Keratinocyte (primary cell): Measurements from ENCODE around the gene TUBGCP3. TPM values are rescaled to one million over a fixed set of nuclear protein-coding genes. Genes with fewer than 3 reads are reported as not detected.

Experiments used
- DNase-seq: peaks from one replicate; pipeline ENCODE4 v3.0.0-alpha.2; 2011; ENCODE audit warnings: low read depth, missing footprints, low spot score
- FAIRE-seq: peaks from 2 replicates; lab custom pipeline; 2011; peaks lifted over from hg19 to GRCh38; lab: Jason Lieb, UNC
- H2AFZ ChIP-seq: 2 replicates; pipeline ENCODE4 v1.6.0; 2012; ENCODE audit warnings: low read length, control low read depth, inconsistent platforms; ENCODE audit not compliant: control insufficient read depth
- H3K27ac ChIP-seq: 2 replicates; pipeline ENCODE4 v1.5.1; 2011; ENCODE audit warnings: low read length; ENCODE audit not compliant: control insufficient read depth, insufficient read depth
- H3K27me3 ChIP-seq: 3 replicates; pipeline ENCODE4 v1.6.0; 2011; ENCODE audit warnings: low read length; ENCODE audit not compliant: control insufficient read depth, insufficient read depth; ENCODE audit errors: extremely low read depth
- H3K36me3 ChIP-seq, 2 experiments: 2 replicates in 1 of 2; 3 replicates in 1 of 2; pipeline ENCODE4 v1.5.1; 2011; ENCODE audit warnings: low read length in 2 of 2, mild to moderate bottlenecking in 1 of 2; ENCODE audit not compliant: control insufficient read depth in 2 of 2, insufficient read depth in 2 of 2; ENCODE audit errors: extremely low read depth in 1 of 2
- H3K4me1 ChIP-seq: 3 replicates; pipeline ENCODE4 v1.5.1; 2011; ENCODE audit warnings: low read length; ENCODE audit not compliant: control insufficient read depth, insufficient read depth; ENCODE audit errors: extremely low read depth
- H3K4me2 ChIP-seq: 3 replicates; pipeline ENCODE4 v1.6.0; 2011; ENCODE audit warnings: low read depth, low read length; ENCODE audit not compliant: control insufficient read depth, insufficient read depth; ENCODE audit errors: extremely low read depth
- H3K4me3 ChIP-seq, 3 experiments: fragments of 200-600 bp in 1 of 3; sonication (generic) in 1 of 3; 2 replicates in 2 of 3; 3 replicates in 1 of 3; pipeline ENCODE4 v1.5.1; 2011 to 2016; ENCODE audit warnings: low read length in 3 of 3, mild to moderate bottlenecking in 3 of 3, control low read depth in 2 of 3, inconsistent platforms in 1 of 3, low read depth in 1 of 3, mixed read lengths in 1 of 3, mixed run types in 1 of 3, moderate library complexity in 1 of 3; ENCODE audit not compliant: control insufficient read depth in 2 of 3, insufficient read depth in 2 of 3; ENCODE audit errors: extremely low read depth in 1 of 3
- H3K79me2 ChIP-seq: 2 replicates; pipeline ENCODE4 v1.6.0; 2012; ENCODE audit warnings: low read length; ENCODE audit not compliant: control insufficient read depth, insufficient read depth
- H3K9ac ChIP-seq: 3 replicates; pipeline ENCODE4 v1.6.0; 2011; ENCODE audit warnings: low read length; ENCODE audit not compliant: control insufficient read depth, insufficient read depth; ENCODE audit errors: extremely low read depth
- H3K9me1 ChIP-seq: 3 replicates; pipeline ENCODE4 v1.6.0; 2011; ENCODE audit warnings: low read length; ENCODE audit not compliant: control insufficient read depth, insufficient read depth; ENCODE audit errors: extremely low read depth
- H3K9me3 ChIP-seq: 2 replicates; pipeline ENCODE4 v1.5.1; 2012; ENCODE audit warnings: low read depth, low read length; ENCODE audit not compliant: control insufficient read depth
- H4K20me1 ChIP-seq: 3 replicates; pipeline ENCODE4 v1.6.0; 2011; ENCODE audit warnings: low read length; ENCODE audit not compliant: control insufficient read depth, insufficient read depth; ENCODE audit errors: extremely low read depth
- EZH2 ChIP-seq: IDR thresholded peaks from one replicate; pipeline ENCODE4 v1.6.1; 2012; ENCODE audit warnings: inconsistent platforms, mild to moderate bottlenecking, low read length, moderate library complexity
- dilution Hi-C: fragments of 300-500 bp; cut with MboI; formaldehyde crosslinking; loops from one replicate; pipeline ENCODE4 v1.7.0; 2020; ENCODE audit warnings: low sequenced_read_pairs; ENCODE audit not compliant: extremely low pct_ligation_motif_present
- polyA plus RNA-seq, 5 experiments: library from polyadenylated mRNA; depleted of rRNA in 3 of 5; stranded (reverse) in 3 of 5; stranded (forward) in 1 of 5; unstranded in 1 of 5; fragments of >200 nt; gene quantifications; 1 replicate in 1 of 5; 2 replicates in 3 of 5; 3 replicates in 1 of 5; pipeline versions ENCODE4 v1.2.1 to v1.2.3, GENCODE V29; 2011 to 2012; ENCODE audit warnings: missing spikeins in 2 of 5, low read depth in 1 of 5, low replicate concordance in 1 of 5
- TF ChIP-seq, protein P1 (sequence below), 3 experiments: IDR thresholded peaks in 1 of 3; conservative IDR thresholded peaks in 1 of 3; optimal IDR thresholded peaks in 1 of 3; 2 replicates in 2 of 3; 3 replicates in 1 of 3; pipeline versions ENCODE3 to v1.5.1; 2011; ENCODE audit warnings: low read length in 3 of 3, mild to moderate bottlenecking in 3 of 3, moderate library complexity in 2 of 3, control low read depth in 1 of 3, inconsistent platforms in 1 of 3; ENCODE audit not compliant: insufficient read depth in 2 of 3; ENCODE audit errors: extremely low read depth in 1 of 3

Gene TUBGCP3
- polyA plus RNA-seq, 1 donor (not counting 4 experiments of a cell fraction or from before 2014, with no cell fraction given) = 14.0 TPM

DNA sequence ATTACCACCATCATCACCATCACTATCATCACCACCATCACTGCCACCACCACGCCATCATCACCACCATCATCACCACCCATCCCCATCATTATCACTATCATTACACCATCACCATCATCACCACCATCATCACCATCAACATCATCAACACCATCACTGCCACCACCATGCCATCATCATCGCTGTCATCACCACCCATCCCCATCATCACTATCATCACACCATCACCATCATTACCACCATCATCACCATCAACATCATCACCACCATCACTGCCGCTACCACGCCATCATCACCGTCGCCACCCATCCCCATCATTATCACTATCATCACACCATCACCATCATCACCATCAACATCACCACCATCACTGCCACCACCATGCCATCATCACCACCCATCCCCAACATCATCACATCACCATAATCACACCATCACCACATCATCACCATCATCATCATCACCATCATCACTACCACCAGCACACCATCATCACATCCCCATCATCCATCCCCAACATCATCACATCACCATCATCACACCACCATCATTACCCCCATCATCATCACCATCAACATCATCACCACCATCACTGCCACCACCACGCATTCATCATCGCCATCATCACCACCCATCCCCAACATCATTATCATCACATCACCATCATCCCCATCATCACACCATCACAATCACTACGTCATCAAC is 61.7 kb downstream of the TUBGCP3 start:
- Histone ChIP-seq H3K79me2 (peaks cover 2% of the 10 kb centered on the region), H3K36me3 (peaks cover 1 to 10% of the 10 kb centered on the region in 2 experiments), H3K9me1 (no peaks in the 10 kb centered on the region), H4K20me1 (no peaks in the 10 kb centered on the region), H3K4me3 (no peak overlapping the region), H3K9me3 (no peaks in the 10 kb centered on the region), H2AFZ (no peak overlapping the region), H3K4me1 (no peaks in the 10 kb centered on the region), H3K9ac (no peak overlapping the region), H3K4me2 (no peak overlapping the region), H3K27ac (no peak overlapping the region), H3K27me3 (no peaks in the 10 kb centered on the region)
- no peak for DNase-seq
- dilution Hi-C loops = no loop called here
- TF ChIP-seq, protein P1, sequence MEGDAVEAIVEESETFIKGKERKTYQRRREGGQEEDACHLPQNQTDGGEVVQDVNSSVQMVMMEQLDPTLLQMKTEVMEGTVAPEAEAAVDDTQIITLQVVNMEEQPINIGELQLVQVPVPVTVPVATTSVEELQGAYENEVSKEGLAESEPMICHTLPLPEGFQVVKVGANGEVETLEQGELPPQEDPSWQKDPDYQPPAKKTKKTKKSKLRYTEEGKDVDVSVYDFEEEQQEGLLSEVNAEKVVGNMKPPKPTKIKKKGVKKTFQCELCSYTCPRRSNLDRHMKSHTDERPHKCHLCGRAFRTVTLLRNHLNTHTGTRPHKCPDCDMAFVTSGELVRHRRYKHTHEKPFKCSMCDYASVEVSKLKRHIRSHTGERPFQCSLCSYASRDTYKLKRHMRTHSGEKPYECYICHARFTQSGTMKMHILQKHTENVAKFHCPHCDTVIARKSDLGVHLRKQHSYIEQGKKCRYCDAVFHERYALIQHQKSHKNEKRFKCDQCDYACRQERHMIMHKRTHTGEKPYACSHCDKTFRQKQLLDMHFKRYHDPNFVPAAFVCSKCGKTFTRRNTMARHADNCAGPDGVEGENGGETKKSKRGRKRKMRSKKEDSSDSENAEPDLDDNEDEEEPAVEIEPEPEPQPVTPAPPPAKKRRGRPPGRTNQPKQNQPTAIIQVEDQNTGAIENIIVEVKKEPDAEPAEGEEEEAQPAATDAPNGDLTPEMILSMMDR (optimal IDR thresholded peaks at IDR 0.05 in 1 of 3, IDR thresholded peaks at IDR 0.05 in 1 of 3, conservative IDR thresholded peaks at IDR 0.05 in 1 of 3; ENCODE audit: extremely low read depth in 1 of 3, insufficient read depth in 2 of 3, low read length in 3 of 3) = no peak
- no peak for TF ChIP-seq EZH2
- no peak for FAIRE-seq

DNA sequence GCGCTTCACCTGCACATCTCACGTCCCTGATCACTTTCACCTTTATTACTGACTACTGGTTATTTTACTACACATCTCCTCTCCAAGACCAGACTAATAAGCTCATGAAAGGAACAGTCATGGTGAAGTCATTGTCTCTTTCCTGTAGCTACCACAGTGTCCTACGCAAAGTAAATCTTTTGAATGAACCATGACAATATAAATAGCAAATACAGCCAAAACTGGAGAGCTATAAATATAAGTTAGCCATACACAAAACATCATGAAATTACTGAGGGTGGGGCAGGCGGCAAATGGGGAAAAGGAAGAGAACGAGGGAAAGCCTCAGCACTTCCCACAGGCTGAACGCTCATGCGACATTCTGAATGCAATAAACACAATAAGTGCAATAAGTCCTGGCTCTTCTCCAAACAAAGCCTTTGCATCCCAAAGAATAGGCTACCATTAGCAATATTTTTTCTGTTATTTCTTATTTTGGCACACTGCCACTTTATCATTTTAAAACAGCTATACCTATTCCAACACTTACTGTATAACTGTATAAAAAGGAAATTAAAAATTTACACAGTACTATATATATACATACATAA is 62.5 kb downstream of the TUBGCP3 start:
- no peak overlapping the region for H3K9ac ChIP-seq
- no peaks in the 10 kb centered on the region for H3K9me1 ChIP-seq
- no peak overlapping the region for H3K4me2 ChIP-seq
- dilution Hi-C loops = no loop called here
- peaks cover 1 to 19% of the 10 kb centered on the region in 2 experiments for H3K36me3 ChIP-seq
- peaks cover 2% of the 10 kb centered on the region for H3K79me2 ChIP-seq
- H3K27ac ChIP-seq = no peak overlapping the region
- no peaks in the 10 kb centered on the region for H4K20me1 ChIP-seq
- no peak overlapping the region for H2AFZ ChIP-seq
- H3K4me3 ChIP-seq = no peak overlapping the region
- no peaks in the 10 kb centered on the region for H3K4me1 ChIP-seq
- no peak for DNase-seq
- H3K9me3 ChIP-seq = no peaks in the 10 kb centered on the region
- H3K27me3 ChIP-seq = no peaks in the 10 kb centered on the region
- FAIRE-seq = no peak
- no peak for TF ChIP-seq EZH2
- TF ChIP-seq, protein P1 (optimal IDR thresholded peaks at IDR 0.05 in 1 of 3, IDR thresholded peaks at IDR 0.05 in 1 of 3, conservative IDR thresholded peaks at IDR 0.05 in 1 of 3; ENCODE audit: extremely low read depth in 1 of 3, insufficient read depth in 2 of 3, low read length in 3 of 3) = no peak
